Testis (tissue), 3 donors: ENCODE data around the gene DIAPH3. TPM values are rescaled to one million over a fixed set of nuclear protein-coding genes. Genes with fewer than 3 reads are reported as not detected.
"Not testable (repeated sequence)": the region's sequence is repeated elsewhere in the genome, so short reads cannot be mapped to it uniquely, and the experiment has no call there.

Experiments used
- DNase-seq: peaks from one replicate; pipeline ENCODE4 v3.0.0-alpha.2; 2019
- H3K27ac ChIP-seq, 2 donors: fragments of 200-600 bp; sonication (generic); one replicate each; pipeline ENCODE4 v1.5.1; 2019
- H3K27me3 ChIP-seq: fragments of 200-600 bp; sonication (generic); one replicate; pipeline ENCODE4 v1.5.1; 2019
- H3K36me3 ChIP-seq: fragments of 200-600 bp; sonication (generic); one replicate; pipeline ENCODE4 v1.5.1; 2017; ENCODE audit warnings: low read depth; ENCODE audit errors: missing control alignments
- H3K4me1 ChIP-seq: fragments of 200-600 bp; sonication (generic); one replicate; pipeline ENCODE4 v1.5.1; 2019
- H3K4me3 ChIP-seq, 2 donors: fragments of 200-600 bp; sonication (generic); one replicate each; pipeline ENCODE4 v1.5.1; 2017 to 2019
- H3K9me3 ChIP-seq: fragments of 200-600 bp; sonication (generic); one replicate; pipeline ENCODE4 v1.5.1; 2017
- POLR2A ChIP-seq: fragments of 450-650 bp; IDR thresholded peaks from one replicate; pipeline ENCODE4 v1.6.1; 2017; ENCODE audit warnings: antibody characterized with exemption, mild to moderate bottlenecking, moderate library complexity
- WGBS, 2 donors: methylation state at CpG; one replicate each; pipeline ENCODE4 v1.1.5; 2018; 5-methylcytosine and 5-hydroxymethylcytosine counted together
- intact Hi-C: fragments of 100-400 bp; cut with DNase I; formaldehyde crosslinking; loops from one replicate; pipeline ENCODE4 v1.15.1; 2023; ENCODE audit warnings: low total_unique reads
- polyA plus RNA-seq: library from polyadenylated mRNA; stranded (reverse); fragments of 350-450 nt; fragmentation: Illumina TruSeq; extraction: RNeasy Lipid Tissue Mini Kit (QIAGEN cat#74804); gene quantifications from one replicate; pipeline ENCODE4 v1.2.3, GENCODE V29; 2014; ENCODE audit warnings: low read depth, low replicate concordance; ENCODE audit not compliant: insufficient read depth
- total RNA-seq, 2 donors: library from RNA; depleted of rRNA; stranded (reverse); fragments of >200 nt; gene quantifications; one replicate each; pipeline ENCODE4 v1.2.3, GENCODE V29; 2016
- TF ChIP-seq, protein P1 (sequence below), 3 experiments: fragments of 450-650 bp in 2 of 3; fragments of 200-600 bp in 1 of 3; sonication (generic) in 1 of 3; IDR thresholded peaks; one replicate each; pipeline ENCODE4 v1.5.1; 2016 to 2019; ENCODE audit warnings: antibody characterized with exemption in 3 of 3, mild to moderate bottlenecking in 2 of 3, moderate library complexity in 1 of 3

DIAPH3 gene
- total and polyA plus RNA-seq, 3 donors from 2014 or later, result 12.5 to 30.3 (median 18.7) TPM

DNA sequence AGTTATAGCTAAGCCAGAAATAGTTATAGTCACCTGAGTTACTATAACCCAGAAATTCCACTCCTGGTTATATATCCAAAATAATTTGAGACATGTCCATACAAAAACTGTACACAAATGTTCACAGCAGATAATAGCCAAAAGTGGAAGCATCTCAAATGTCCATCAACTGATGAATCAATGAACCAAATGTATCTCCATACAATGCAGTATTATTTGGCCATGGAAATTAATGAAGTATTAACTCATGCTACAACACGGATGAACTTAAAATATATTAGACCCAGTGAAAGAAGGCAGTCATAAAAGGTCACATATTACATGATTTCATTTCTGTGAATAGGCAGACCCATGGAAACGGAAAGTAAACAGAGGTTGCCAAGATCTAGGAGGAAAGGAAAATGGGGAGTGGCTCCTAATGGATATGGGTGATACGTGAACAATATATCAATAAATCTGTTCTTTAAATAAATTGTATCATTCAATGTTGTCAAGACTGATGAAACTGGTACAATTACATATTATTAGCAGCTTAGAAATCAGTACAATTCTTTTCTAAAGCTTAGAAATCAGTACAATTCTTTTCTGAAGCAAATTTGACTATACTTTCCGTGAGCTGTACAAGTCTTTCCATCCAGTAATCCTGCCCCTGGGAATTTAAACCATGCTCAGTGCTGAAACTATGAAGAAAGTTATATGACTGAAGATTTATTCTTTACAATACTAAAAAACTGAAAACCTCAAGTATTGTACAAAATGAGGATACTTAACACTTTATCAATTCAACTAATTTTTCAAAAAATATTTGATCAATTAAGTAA is 47.0 kb upstream of the DIAPH3 start:
- 71 to 85% methylated on average over 4 of the region's 4 CpGs for WGBS, 2 donors
- H3K27ac ChIP-seq, result no peak overlapping the region
- TF ChIP-seq, protein P1, sequence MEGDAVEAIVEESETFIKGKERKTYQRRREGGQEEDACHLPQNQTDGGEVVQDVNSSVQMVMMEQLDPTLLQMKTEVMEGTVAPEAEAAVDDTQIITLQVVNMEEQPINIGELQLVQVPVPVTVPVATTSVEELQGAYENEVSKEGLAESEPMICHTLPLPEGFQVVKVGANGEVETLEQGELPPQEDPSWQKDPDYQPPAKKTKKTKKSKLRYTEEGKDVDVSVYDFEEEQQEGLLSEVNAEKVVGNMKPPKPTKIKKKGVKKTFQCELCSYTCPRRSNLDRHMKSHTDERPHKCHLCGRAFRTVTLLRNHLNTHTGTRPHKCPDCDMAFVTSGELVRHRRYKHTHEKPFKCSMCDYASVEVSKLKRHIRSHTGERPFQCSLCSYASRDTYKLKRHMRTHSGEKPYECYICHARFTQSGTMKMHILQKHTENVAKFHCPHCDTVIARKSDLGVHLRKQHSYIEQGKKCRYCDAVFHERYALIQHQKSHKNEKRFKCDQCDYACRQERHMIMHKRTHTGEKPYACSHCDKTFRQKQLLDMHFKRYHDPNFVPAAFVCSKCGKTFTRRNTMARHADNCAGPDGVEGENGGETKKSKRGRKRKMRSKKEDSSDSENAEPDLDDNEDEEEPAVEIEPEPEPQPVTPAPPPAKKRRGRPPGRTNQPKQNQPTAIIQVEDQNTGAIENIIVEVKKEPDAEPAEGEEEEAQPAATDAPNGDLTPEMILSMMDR (IDR thresholded peaks at IDR 0.05), result no peak
- no peak for TF ChIP-seq POLR2A
- H3K9me3 ChIP-seq, result no peaks in the 10 kb centered on the region
- no peaks in the 10 kb centered on the region for H3K4me1 ChIP-seq
- DNase-seq, result no peak
- no peaks in the 10 kb centered on the region for H3K36me3 ChIP-seq
- no peak overlapping the region for H3K4me3 ChIP-seq
- intact Hi-C loops, result no loop called here
- no peaks in the 10 kb centered on the region for H3K27me3 ChIP-seq

DNA sequence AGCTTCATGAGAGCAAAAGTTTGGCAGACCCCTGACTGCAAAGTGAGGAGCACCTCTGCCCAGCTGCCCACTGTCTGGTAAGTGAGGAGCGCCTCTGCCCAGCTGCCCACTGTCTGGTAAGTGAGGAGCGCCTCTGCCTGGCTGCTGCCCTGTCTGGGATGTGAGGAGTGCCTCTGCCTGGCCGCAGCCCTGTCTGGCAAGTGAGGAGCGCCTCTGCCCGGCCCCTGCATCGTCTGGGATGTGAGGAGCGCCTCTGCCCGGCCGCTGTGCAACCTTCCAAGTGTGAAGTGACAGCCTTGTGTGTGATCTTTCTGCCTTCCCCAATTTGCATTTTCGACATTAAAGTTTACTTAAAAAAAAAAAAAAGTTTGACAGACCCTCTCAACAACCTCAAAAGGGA is 41.8 kb upstream of the DIAPH3 start:
- H3K27me3 ChIP-seq, H3K4me1 ChIP-seq, H3K27ac ChIP-seq, H3K9me3 ChIP-seq, intact Hi-C loops, H3K4me3 ChIP-seq, H3K36me3 ChIP-seq, DNase-seq: not testable (repeated sequence)
- WGBS, 2 donors, result 84 to 92% methylated on average over 9 to 10 of the region's 10 CpGs

DNA sequence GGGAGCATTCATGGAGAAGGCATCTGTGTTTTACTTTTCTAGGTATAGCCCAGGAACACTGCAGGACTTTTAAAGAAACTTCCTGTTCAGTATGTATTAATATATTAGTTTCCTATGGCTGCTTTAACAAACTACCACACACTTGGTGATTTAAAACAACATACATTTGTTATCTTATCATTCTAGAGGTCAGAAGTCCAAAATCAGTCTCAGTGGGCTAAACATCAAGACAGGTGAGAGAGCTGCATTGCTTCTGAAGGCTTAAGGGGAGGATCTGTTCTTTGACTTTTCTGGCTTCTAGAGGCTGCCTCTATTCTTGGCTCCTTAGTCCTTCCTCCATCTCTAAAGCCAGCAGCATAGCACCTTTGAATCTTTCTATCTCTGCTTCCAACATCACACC is 37.6 kb upstream of the DIAPH3 start:
- no peaks in the 10 kb centered on the region for H3K36me3 ChIP-seq

DNA sequence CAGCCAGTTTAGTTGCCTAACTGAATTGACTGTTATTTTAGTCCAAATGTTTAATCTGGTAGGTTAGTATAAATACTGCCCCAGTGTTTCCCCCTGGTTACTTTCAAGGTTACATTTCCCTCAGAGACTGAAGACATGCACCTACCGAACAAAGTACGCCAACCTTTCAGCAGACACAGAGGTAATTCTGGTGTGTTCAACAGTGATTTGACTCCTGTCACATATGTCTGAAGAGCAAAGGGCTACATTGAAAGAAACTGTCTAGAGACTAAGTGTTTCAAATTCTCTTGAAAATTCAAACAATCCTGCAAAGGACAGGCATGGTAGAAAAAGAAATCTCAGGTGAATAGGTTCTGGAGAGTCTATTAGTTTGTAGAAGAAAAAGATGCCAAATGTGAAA is 32.2 kb upstream of the DIAPH3 start:
- H3K27ac ChIP-seq, H3K27me3 ChIP-seq, H3K4me3 ChIP-seq, intact Hi-C loops, H3K9me3 ChIP-seq, DNase-seq, H3K4me1 ChIP-seq, H3K36me3 ChIP-seq: not testable (repeated sequence)
- WGBS, 2 donors, result 78 to 86% methylated on average over 2 of the region's 2 CpGs

More for the DNA sequence above, 37.6 kb upstream of the DIAPH3 start:
- TF ChIP-seq, protein P1 (IDR thresholded peaks at IDR 0.05), result no peak
- no peak for TF ChIP-seq POLR2A
- no peak overlapping the region for H3K27ac ChIP-seq
- H3K27me3 ChIP-seq, result no peaks in the 10 kb centered on the region
- intact Hi-C loops, result no loop called here
- H3K4me3 ChIP-seq, result no peak overlapping the region
- H3K9me3 ChIP-seq, result no peaks in the 10 kb centered on the region
- DNase-seq, result no peak
- no peaks in the 10 kb centered on the region for H3K4me1 ChIP-seq

DNA sequence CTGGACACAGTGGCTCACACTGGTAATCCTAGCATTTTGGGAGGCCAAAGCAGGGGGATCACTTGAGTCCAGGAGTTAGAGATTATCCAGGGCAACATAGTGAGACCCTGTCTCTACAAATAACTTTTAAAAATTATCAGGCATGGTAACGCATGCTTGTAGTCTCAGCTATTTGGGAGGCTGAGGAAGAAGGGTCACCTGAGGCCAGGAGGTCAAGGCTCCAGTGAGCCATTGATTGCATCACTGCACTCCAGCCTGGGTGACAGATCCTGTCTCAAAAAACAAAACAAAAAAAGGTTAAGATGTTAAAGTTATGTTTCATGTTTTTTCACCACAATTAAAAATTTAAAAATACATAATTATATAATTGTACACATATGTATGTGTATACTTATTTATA is 19.2 kb upstream of the DIAPH3 start:
- H3K27me3 ChIP-seq, result no peaks in the 10 kb centered on the region
- DNase-seq, result no peak
- no peak for TF ChIP-seq POLR2A
- TF ChIP-seq, protein P1 (IDR thresholded peaks at IDR 0.05), result no peak
- 85 to 86% methylated on average over 1 of the region's 1 CpG for WGBS, 2 donors
- no peak overlapping the region for H3K4me3 ChIP-seq
- no peaks in the 10 kb centered on the region for H3K4me1 ChIP-seq
- intact Hi-C loops, result no loop called here
- no peaks in the 10 kb centered on the region for H3K9me3 ChIP-seq
- no peak overlapping the region for H3K27ac ChIP-seq
- H3K36me3 ChIP-seq, result no peaks in the 10 kb centered on the region

DNA sequence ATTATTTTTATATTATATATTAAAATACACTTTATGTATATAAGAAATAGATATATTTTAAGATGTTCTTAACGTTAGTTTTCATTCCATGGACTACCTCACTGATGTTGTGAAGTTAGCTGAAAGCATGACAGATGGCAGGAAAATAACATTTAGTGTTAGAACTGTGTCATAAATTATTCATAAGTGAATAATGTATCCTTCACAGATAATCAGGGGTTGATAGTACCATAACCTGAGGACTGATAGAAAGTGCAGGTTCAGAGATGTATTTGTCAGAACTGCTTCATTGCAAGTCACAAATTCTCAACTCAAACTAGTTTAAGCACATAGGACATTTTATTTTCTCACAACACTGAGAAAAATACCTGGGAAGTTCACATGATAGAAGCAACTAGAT is 14.6 kb upstream of the DIAPH3 start:
- DNase-seq, result no peak
- no peaks in the 10 kb centered on the region for H3K27me3 ChIP-seq
- H3K9me3 ChIP-seq, result no peaks in the 10 kb centered on the region
- H3K4me1 ChIP-seq, result no peaks in the 10 kb centered on the region
- TF ChIP-seq, protein P1 (IDR thresholded peaks at IDR 0.05), result no peak
- TF ChIP-seq POLR2A, result no peak
- no peaks in the 10 kb centered on the region for H3K36me3 ChIP-seq
- H3K27ac ChIP-seq, result no peak overlapping the region
- no peak overlapping the region for H3K4me3 ChIP-seq
- intact Hi-C loops, result no loop called here
- 84 to 94% methylated on average over 1 of the region's 1 CpG for WGBS, 2 donors
